Fibroblast of skin of abdomen (primary cell): ENCODE data around the gene ERG.

Experiments
- DNase-seq: peaks from one replicate; pipeline ENCODE4 v3.0.0-alpha.2; 2013

ERG gene

DNA sequence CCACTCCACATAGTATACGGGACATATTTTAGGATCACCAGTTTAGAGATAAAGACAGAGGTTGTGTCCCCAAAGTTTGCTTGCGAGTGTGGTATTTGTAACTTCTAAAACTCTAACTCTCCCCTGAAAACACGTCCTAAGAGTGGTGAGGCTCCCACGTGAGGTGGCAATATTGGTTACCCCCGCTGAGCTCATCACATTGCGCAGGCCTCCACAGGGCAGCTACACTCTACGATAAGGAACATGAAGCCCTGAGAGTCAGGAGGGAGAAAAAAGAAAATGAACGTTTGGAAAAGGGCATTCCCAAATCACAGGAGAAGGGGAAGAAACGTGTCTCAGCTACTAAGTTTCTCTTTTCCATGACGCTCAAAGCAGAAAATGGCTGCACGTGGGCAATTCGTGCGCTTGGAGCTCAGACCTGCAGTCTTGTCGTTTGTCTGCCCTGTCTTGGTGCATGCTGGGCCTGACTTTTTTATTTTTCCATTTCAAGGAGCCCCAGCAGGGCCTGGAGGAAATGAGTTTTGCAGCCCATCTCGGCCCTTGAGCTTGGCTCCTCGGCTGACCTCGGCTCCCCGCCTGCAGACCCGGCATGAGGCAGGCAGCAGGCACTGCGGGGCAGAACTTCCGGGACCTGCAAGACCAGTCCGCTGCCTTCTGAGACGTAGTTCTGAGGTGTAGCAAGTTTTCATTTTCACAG lies 25.7 kb downstream of the ERG start:
- DNase-seq, result no peak

- DNase-seq, result no peak
Measured at GRCh38 chr21:38471766-38472165, 26.5 kb downstream of the ERG start.

- DNase-seq, result peak; percentile 33
Measured at GRCh38 chr21:38470755-38471154, 27.5 kb downstream of the ERG start.

GRCh38 chr21:38469642-38470041 lies 28.6 kb downstream of the ERG start:
- DNase-seq, result no peak

GRCh38 chr21:38468989-38469388 lies 29.3 kb downstream of the ERG start:
- peak; percentile 11 for DNase-seq

DNA sequence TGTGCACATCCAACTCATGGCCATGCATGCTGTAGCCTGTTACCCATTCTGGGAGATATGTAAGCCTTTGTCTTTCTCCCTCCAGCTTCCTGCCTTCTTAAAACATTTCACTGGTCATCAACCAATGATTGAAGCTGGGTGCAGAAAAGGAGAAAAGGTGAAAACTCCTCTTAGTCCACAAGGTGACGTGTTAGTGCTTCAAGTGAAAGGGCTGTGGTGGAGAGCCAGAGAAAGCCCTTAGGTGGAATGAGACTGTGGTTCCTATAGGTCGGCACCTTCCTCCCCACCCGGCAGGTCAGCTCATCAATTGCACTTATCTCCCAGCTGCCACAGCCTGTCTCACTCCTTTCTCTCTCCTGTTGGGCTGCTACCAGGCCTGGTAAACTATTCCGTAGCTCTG lies 30.4 kb downstream of the ERG start:
- DNase-seq, result no peak

- DNase-seq, result no peak
Measured at GRCh38 chr21:38467374-38467773, 30.9 kb downstream of the ERG start.

- DNase-seq, result peak; percentile 81
Measured at GRCh38 chr21:38460171-38460742, 38.0 kb downstream of the ERG start.

- no peak for DNase-seq
Measured at GRCh38 chr21:38459490-38459889, 38.8 kb downstream of the ERG start.

- peak; percentile 64 for DNase-seq
Measured at GRCh38 chr21:38455403-38455802, 42.9 kb downstream of the ERG start.

DNA sequence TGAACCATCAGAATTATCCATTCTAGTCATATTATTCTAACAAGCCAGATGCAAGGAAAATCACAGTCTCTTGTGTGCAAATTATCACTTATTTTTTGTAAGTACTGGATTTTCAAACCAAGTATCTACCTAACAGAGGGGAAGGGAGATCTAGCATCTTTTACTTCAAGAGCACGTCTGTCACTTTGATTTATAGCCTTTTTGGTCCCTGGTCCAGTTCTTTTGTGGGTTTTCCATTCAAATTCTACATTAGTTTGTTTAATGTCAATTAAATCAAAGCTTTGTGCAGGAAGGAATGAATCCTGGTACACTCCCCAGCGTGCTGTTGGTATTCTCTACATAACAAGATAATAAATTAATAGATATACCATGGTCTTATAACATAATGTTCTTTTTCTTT lies 43.6 kb downstream of the ERG start:
- DNase-seq, result no peak

DNA sequence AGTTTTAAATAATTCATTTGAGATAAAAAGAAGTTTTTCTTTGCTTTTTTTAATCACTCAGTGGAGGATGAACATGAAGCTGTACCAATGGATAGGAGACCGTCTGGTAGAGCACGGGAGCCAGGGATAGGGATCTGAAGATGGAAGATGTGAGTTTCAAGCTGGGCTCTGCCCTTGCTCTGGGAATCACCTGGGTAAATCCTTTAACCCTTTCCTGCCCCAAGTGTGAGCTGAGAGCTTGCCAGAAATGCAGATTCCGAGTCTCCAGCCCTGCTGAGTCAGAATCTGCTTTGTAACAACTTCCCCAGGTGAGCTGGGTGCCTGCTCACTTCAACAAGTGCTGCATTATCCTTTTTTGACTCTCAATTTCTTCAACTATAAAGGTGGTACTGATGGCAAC lies 44.1 kb downstream of the ERG start:
- no peak for DNase-seq

- peak; percentile 72 for DNase-seq
Measured at GRCh38 chr21:38448671-38449385, 49.4 kb downstream of the ERG start.

DNA sequence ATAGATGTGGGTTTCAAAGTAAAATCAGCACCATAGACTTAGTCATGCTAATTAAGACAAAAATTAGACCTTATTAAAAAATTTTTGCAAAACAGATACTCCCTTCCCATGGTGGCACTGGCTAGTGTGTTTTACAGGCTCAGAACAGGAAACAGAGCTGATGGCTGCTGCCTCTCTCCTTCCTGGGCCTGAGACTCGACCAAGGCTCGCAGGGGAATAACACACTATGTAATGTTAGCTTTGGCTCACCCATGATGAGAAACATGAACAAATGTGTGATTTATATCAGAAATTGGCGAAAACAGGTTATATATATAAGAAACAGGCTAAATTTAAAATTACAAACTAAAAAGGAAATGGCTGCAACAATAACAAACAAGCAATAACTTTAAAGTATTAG lies 50.7 kb downstream of the ERG start:
- no peak for DNase-seq

GRCh38 chr21:38444691-38445090 lies 53.6 kb downstream of the ERG start:
- no peak for DNase-seq

DNA sequence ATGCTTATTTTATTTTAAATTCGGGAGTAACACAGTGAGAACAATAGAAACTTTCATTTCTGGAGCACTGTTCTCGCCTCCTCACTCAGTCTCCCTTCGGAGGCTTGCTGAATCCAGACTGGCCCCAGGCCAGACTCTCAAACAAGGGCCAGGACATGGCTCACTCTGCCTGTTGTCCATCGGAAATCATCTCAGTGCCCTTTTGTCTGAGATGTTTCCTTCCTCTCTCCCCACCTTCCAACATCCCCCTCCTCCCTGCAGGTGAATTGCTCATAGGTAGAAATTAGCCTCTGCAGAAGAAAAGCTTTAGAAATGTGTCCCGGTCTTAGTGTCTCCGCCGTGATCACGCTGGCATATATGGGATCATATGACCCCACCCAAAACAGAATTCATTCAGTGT lies 55.2 kb downstream of the ERG start:
- no peak for DNase-seq

DNA sequence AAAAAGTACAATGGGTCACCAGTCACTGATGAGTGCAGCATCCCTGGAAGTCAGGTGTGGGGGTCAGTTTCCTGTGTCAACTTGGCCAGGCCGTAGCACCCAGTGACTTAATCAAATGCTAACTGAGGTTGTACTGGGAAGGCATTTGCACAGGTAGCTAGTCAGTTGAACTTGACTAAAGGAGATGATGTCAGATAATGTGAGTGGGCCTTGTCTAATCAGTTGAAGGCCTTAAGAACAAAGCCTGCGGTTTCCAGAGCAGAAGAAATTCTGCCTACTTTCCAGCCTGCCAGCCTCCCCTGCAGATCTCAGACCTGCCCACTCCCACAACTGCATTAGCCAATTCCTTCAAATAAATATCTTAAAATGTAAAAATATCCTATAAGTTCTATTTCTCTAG lies 57.1 kb downstream of the ERG start:
- no peak for DNase-seq

- DNase-seq, result peak; percentile 96
Measured at GRCh38 chr21:38440746-38441145, 57.5 kb downstream of the ERG start.

- no peak for DNase-seq
Measured at GRCh38 chr21:38439957-38440356, 58.3 kb downstream of the ERG start.

DNA sequence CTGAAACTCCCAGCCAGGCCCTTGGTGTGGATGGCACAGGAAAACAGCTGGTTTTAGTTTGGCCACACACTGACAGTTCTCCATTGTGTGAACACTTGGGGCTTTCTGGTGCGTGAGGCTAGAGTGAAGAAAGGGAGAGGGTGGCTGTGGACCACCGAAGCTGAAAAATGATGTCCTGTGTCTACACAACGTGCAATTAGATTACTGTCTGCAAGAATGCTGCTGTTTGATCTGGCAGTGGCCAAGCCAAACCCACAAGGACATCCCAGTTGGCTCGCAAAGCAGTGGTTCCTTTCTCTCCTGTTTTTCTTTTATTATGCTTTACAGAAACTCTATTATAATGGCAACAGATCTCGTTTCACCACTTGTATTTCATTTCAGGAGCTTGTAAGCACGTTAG lies 58.9 kb downstream of the ERG start:
- peak; percentile 15 for DNase-seq

- DNase-seq, result peak; percentile 91
Measured at GRCh38 chr21:38438462-38438893, 59.8 kb downstream of the ERG start.

DNA sequence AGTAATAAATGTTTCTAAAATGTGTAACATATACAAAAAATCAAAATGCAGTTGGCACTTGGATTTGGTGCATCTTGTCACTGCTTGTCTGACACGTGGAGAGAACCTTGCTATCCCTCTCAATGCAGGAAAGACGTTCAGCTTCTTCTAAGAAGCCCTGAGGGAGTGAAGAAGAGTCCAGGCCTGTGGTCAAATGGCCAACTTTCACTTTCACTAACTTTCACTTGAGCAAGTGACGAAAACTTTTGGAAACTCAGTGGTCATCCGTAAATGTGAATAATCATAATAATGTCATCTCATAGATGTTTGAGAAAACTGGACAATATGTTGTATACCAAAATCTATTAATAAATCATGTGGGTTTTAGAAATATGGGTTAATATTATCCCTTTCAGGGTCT lies 61.9 kb downstream of the ERG start:
- DNase-seq, result no peak

GRCh38 chr21:38434913-38435533 lies 63.3 kb downstream of the ERG start:
- peak; percentile 66 for DNase-seq

DNA sequence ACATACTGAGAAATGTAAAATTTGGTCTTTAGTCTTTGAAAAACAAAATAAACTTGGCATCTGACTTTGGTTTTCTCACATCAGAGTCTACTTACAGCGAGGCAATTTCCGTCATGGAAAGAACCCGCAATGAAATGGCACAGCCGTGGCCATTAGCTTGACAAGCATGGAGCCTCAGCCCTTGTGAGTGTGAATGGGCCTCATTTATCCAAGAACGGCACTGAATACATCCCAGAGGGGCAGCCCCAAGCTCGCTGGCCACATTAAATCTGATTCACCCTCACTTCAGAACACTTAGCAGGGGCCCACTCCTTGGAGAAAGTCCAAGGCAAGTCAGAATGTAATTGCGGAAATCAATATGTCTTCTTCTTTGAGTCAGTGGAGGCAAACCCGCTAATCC lies 64.8 kb downstream of the ERG start:
- DNase-seq, result no peak
